Measurements from ENCODE around the gene MTX2. TPM values are rescaled to one million over a fixed set of nuclear protein-coding genes. Genes with fewer than 3 reads are reported as not detected.

MTX2 gene
- total and polyA plus RNA-seq, 2 donors (not counting 3 experiments of a cell fraction or from before 2014, with no cell fraction given), result 31.3 TPM

DNA sequence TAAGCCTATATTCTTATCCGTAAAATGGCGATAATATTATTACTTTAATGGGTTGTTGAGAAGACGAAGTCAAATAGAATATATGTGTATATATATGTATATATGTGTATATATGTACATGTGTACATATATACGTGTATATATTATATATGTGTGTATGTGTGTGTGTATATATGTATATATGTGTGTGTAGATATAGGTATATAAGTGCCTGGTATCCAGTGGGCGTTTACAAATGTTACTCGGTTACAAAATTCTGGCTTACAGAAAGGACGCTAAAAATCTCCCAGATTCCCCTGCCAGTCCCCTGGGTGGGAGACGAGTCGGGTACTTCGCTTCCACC, 295 bp upstream of the MTX2 start:
- peak overlapping the region; percentile 77 for H3K27ac ChIP-seq (ENCODE audit: insufficient read depth, low read depth, low read length)
- FAIRE-seq (no peak), DNase-seq (ENCODE audit: low read depth, low spot score) (no peak)
- no peaks in the 10 kb centered on the region for H3K9me3 ChIP-seq (replicated peaks; ENCODE audit: control insufficient read depth, insufficient read depth, low read length)
- TF ChIP-seq EZH2 (IDR thresholded peaks at IDR 0.05; ENCODE audit: borderline replicate concordance, low read depth, low read length, severe bottlenecking), result no peak
- no peak for TF ChIP-seq POLR2AphosphoS5 (IDR thresholded peaks at IDR 0.05; ENCODE audit: insufficient read depth, low read depth, low read length)
- TF ChIP-seq MAX (IDR thresholded peaks at IDR 0.05; ENCODE audit: insufficient read depth, insufficient read length), result no peak
- no peak for TF ChIP-seq MYC (IDR thresholded peaks at IDR 0.05; ENCODE audit: low read depth, low read length)
- no peak for TF ChIP-seq JUN (IDR thresholded peaks at IDR 0.05; ENCODE audit: borderline replicate concordance, insufficient read depth, insufficient read length, low read depth)
- no peak for TF ChIP-seq GATA2 (IDR thresholded peaks at IDR 0.05; ENCODE audit: insufficient read depth, insufficient read length, low read depth, low read length)
- no peak for TF ChIP-seq CTCF (IDR thresholded peaks at IDR 0.05; ENCODE audit: extremely low read depth in 1 of 2, insufficient read depth in 1 of 2, low read depth in 1 of 2, low read length in 2 of 2)
- TF ChIP-seq POLR2A (IDR thresholded peaks at IDR 0.05; ENCODE audit: low read depth, low read length), result no peak
- TF ChIP-seq FOS (IDR thresholded peaks at IDR 0.05; ENCODE audit: borderline replicate concordance, insufficient read depth, low read length), result no peak
- H2AFZ ChIP-seq (ENCODE audit: low read depth, low read length), result peak overlapping the region; percentile 91
- H3K4me3 ChIP-seq (replicated peaks in 1 of 3; ENCODE audit: insufficient read depth in 1 of 3, low read depth in 1 of 3, low read length in 3 of 3), result peak overlapping the region; percentile 73 to 87 (median 77)
- H4K20me1 ChIP-seq (replicated peaks; ENCODE audit: control insufficient read depth, extremely low read depth, insufficient read depth, low read length), result no peaks in the 10 kb centered on the region
- dilution Hi-C loops (cut with MboI; ENCODE audit: extremely low pct_ligation_motif_present, low sequenced_read_pairs), result no loop called here
- ChIA-PET POLR2A (interaction anchor here (1.0 kb wide), 1 partner anchor 373 kb away, joined by 13 read pairs; no protein-coding TSS in a partner anchor), CTCF (interaction anchor here (0.6 to 1.8 kb wide), 7 partner anchors 10 to 369 kb away, joined by 3 to 25 read pairs (median 3); no protein-coding TSS in a partner anchor)
- H3K4me2 ChIP-seq (ENCODE audit: insufficient read depth, low read length), result peak overlapping the region; percentile 79
- no peaks in the 10 kb centered on the region for H3K36me3 ChIP-seq (ENCODE audit: control insufficient read depth in 2 of 2, extremely low read depth in 1 of 2, insufficient read depth in 2 of 2, low read length in 2 of 2)
- no peaks in the 10 kb centered on the region for H3K9me1 ChIP-seq (replicated peaks; ENCODE audit: control insufficient read depth, extremely low read depth, insufficient read depth, low read length)
- no TSS peak for BruUV-seq (replicated peaks)
- intact Hi-C loops (cut with micrococcal nuclease), result loop anchor here (1.0 to 2.0 kb wide), 3 partner anchors 8 to 128 kb away; no protein-coding TSS in a partner anchor
- no peaks in the 10 kb centered on the region for H3K27me3 ChIP-seq (ENCODE audit: control insufficient read depth in 2 of 2, insufficient read depth in 2 of 2, low read length in 2 of 2)
- H3K79me2 ChIP-seq (ENCODE audit: control insufficient read depth, insufficient read depth, low read length), result peaks cover 35% of the 10 kb centered on the region
- peaks cover 8% of the 10 kb centered on the region for H3K4me1 ChIP-seq (ENCODE audit: control insufficient read depth, extremely low read depth, insufficient read depth, low read length)
- H3K9ac ChIP-seq (replicated peaks; ENCODE audit: extremely low read depth, insufficient read depth, low read length), result peak overlapping the region; percentile 90
